Erythroblast (primary cell): ENCODE data around the gene PPIL6.

Experiments
- GATA1 ChIP-seq: IDR thresholded peaks from 2 replicates; pipeline ENCODE4 v1.6.1; 2011; ENCODE audit warnings: low read depth, mild to moderate bottlenecking, control low read depth, low read length, moderate library complexity
- POLR2A ChIP-seq: IDR thresholded peaks from 2 replicates; pipeline ENCODE4 v1.6.1; 2011; ENCODE audit warnings: mild to moderate bottlenecking, low read length

GRCh38 chr6:109393886-109394281, 46.5 kb downstream of the PPIL6 start:
- TF ChIP-seq POLR2A = no peak
- no peak for TF ChIP-seq GATA1
